ENCODE data around the gene SFRP2.
A peak's percentile ranks its signal among the peaks of the same experiment; 100 is the strongest.

Gene SFRP2

DNA sequence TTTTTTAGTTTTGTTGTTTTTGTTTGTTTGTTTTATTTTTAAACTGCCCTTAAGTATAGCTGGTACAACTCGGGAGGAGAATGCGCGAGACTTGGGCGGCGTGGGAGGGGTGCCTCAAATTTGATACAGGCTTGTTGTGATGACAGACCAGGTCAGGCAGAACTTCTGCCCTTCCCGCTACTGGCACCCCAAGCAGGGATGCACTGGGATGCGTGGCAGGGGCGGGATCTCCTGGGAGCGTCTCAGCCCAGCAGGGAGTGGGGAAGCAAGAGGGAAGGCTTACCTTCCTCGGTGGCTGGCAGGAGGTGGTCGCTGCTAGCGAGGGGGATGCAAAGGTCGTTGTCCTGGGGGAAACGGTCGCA is 851 bp downstream of the SFRP2 start:
- TF ChIP-seq, protein P1, sequence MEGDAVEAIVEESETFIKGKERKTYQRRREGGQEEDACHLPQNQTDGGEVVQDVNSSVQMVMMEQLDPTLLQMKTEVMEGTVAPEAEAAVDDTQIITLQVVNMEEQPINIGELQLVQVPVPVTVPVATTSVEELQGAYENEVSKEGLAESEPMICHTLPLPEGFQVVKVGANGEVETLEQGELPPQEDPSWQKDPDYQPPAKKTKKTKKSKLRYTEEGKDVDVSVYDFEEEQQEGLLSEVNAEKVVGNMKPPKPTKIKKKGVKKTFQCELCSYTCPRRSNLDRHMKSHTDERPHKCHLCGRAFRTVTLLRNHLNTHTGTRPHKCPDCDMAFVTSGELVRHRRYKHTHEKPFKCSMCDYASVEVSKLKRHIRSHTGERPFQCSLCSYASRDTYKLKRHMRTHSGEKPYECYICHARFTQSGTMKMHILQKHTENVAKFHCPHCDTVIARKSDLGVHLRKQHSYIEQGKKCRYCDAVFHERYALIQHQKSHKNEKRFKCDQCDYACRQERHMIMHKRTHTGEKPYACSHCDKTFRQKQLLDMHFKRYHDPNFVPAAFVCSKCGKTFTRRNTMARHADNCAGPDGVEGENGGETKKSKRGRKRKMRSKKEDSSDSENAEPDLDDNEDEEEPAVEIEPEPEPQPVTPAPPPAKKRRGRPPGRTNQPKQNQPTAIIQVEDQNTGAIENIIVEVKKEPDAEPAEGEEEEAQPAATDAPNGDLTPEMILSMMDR (conservative IDR thresholded peaks at IDR 0.05): no peak
- no peak overlapping the region for H3K27ac ChIP-seq

DNA sequence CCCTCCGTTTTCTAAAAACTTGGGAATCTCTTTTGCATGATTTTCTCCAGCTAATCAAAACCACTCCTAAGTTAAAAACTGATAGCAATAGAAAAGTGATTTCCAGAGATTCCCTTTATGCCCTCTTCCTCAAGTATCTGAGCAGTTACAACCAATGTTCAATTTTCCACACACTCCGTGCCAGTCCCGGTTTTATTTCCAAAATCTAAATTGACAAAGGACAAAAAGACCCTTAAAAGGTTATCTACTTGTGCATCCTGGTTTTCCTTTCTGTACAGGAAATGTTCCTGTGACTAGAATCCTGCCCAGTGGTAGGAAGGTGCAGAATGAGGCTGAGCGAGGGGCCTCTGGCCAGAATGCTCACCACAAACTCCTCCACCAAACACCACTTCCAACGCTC is 1.3 kb downstream of the SFRP2 start:
- H3K27ac ChIP-seq: no peak overlapping the region
- no peak for TF ChIP-seq ZFX (IDR thresholded peaks at IDR 0.05)
- TF ChIP-seq, protein P1 (conservative IDR thresholded peaks at IDR 0.05): no peak

DNA sequence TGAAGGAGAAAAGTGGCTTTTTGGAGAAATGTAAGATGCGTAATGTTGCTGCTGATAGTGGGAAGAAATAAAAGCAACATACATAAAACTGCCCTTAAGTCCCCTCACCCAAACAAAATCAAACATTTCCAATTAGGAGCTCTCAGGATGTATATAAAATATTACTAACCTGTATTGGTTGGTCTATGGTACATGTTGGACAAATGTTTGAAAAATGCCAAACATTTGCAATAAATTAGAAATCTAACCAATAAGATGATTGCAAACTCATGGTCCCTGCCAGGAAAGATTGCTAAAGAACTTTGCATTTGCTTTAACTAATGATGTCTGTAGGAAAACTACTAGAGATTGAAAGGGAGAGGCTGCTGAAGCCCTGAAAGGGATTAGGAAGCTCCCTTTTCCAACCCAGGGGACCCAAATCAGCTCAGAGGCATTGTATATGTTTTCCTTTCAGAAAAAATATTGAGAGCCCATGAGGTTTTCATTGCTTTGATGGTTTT is 1.8 kb downstream of the SFRP2 start:
- H3K27ac ChIP-seq: no peak overlapping the region
- TF ChIP-seq, protein P1 (conservative IDR thresholded peaks at IDR 0.05): no peak
- no peak for TF ChIP-seq ZFX (IDR thresholded peaks at IDR 0.05)

DNA sequence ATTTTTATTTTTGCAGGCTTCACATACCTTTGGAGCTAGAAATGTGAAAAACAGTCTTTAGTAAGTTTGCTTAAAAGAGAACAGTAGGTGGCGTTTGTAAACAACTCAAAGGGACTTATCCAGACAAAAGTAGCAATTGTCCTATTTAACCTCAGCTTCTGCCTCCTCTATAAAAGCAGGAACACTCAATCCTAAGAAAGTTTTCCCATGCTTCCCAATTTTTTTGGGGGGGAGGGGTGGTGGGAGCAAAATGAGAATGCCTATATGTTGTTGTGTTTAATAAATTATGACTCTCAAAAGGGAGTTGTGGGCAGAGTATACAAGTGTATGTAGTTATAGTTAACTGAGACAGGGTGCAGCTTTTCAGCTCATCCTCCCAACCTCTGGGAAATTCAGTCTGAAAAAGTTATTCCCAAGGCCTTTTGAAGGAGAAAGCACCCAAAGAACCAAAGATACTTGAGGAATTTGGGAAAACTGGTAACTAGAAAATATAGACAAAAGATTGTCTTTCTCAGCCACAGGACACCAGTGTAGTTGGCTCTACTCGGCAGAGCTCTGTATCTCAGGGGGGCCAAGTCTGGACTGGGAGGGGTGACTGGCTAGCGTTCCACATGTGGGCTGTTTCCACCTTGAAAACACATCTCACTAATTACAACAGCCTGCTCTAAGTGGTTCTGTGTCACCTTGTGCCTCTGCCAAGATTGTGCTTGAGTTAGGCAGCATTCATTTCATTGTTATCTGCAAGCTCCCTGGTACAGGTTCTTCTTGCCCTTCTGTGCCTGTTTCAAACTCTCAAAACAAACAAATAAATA is 2.8 kb downstream of the SFRP2 start:
- no peak overlapping the region for H3K27ac ChIP-seq
- TF ChIP-seq, protein P1 (conservative IDR thresholded peaks at IDR 0.05): peak; percentile 65
- no peak for TF ChIP-seq ZFX (IDR thresholded peaks at IDR 0.05)

DNA sequence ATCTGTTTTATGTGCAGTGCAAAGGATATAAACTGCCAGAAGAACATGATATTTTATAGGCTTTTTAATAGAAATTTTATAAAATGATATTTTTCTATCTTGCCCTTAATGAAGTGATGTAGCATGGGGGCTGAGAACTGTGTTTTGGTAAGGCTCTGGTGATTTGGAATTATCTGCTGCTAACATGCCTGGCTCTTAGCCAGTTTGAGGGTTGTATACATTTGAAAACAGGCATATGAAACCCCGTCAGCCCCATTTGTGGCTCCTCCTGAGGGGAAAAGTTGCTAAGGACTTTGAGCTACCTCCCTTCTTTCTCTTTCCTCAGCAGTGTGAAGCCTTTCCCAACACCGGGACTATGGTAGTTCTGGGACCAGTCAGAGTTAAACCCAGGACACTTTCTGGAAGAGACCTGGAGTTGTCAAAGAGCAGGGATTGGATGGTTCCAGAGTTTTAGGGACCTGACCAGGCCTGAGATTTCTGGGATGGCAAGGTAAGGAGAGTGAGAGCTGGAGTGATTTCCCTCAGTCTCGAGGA is 4.7 kb downstream of the SFRP2 start:
- no peak for TF ChIP-seq ZFX (IDR thresholded peaks at IDR 0.05)
- TF ChIP-seq, protein P1 (conservative IDR thresholded peaks at IDR 0.05): no peak
- H3K27ac ChIP-seq: no peak overlapping the region

DNA sequence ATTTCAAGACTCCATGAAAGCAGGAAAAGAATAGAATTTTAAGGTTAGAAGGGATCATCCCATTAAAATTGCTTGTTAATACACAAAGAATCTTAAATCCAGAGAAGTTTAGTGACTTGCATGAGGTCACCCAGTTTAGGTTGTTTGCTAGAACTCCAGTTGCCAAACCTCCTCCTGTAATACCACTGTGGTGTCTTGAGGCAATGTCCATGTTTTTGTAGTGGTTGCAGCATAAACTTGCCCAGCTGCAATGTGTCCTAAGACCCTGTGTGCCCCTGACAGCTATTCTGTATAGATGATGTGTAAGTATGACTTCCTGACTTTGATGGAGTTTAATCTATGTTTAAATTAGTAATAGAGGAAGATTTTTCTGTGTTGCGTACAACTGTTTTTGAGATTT is 6.3 kb downstream of the SFRP2 start:
- H3K27ac ChIP-seq: no peak overlapping the region
- TF ChIP-seq, protein P1 (conservative IDR thresholded peaks at IDR 0.05): no peak
- TF ChIP-seq ZFX (IDR thresholded peaks at IDR 0.05): no peak

DNA sequence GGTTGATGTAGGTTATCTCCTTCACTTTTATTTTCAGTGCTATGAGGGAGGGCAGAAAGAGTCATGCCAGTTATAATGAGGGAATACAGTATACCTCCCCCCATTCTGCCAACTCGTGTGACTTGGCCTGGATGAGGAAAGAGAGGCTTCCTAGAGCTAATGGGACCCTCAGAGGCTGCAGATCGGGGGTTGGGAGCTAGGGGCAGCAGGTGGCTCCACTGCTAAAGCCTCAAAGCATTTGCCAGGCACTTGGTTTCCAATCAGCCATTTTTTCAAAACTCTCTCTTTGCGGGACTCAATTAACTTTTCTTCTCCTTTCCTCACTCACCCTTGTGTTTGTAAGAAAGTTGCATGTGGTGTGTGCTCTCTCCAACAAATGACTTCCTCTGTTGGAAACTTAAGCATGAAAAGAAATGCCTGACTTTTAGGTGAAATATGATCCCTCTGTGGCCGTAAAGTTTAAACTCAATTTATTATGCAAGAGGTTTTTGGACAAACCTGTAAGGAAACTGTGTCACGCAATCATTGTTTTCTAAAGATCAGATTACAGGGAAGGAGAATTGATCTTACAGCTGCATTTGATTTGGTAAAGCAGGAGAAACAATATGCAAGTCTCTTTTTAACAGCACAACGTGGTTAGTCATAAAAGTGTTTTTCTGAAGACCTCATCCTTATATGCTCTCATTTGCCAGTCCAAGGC is 7.0 kb downstream of the SFRP2 start:
- TF ChIP-seq, protein P1 (conservative IDR thresholded peaks at IDR 0.05): no peak
- no peak for TF ChIP-seq ZFX (IDR thresholded peaks at IDR 0.05)

More for the DNA sequence above, 7.0 kb downstream of the SFRP2 start:
- peak overlapping the region; percentile 59 for H3K27ac ChIP-seq
